GM12878 (cell line): ENCODE measurements around the gene SP6. TPM values are rescaled to one million over a fixed set of nuclear protein-coding genes. Genes with fewer than 3 reads are reported as not detected.

Experiments
- ATAC-seq: fragments of 200-7000 bp; cut with Tn5 transposase; 3 replicates; pipeline ENCODE4 v1.9.1; 2020; ENCODE audit warnings: mild to moderate bottlenecking, moderate library complexity
- BruUV-seq: library from RNA; stranded (reverse); fragments of 400-500 nt; replicated peaks from 2 replicates; lab custom pipeline; 2021; lab: Mats Ljungman, UMichigan
- CTCF ChIA-PET: fragments of 300-600 bp; sonication (Branson Sonifier 250); formaldehyde crosslinking; extraction: SDS; loops from one replicate; lab custom pipeline; 2021; ENCODE audit warnings: inconsistent platforms; lab: Yijun Ruan, JAX
- POLR2A ChIA-PET: fragments of 350-600 bp; formaldehyde crosslinking; extraction: SDS; loops from one replicate; lab custom pipeline; 2021; ENCODE audit warnings: inconsistent platforms; lab: Charles Lee
- RAD21 ChIA-PET: fragments of 300-600 bp; sonication (Branson Sonifier 250); formaldehyde crosslinking; loops from one replicate; lab custom pipeline; 2023; ENCODE audit warnings: antibody characterized with exemption; ENCODE audit not compliant: unreplicated experiment; lab: Charles Lee
- SMC1A ChIA-PET: fragments of 300-600 bp; sonication (Branson Sonifier 250); formaldehyde crosslinking; loops from one replicate; lab custom pipeline; 2023; ENCODE audit not compliant: unreplicated experiment, uncharacterized antibody; lab: Charles Lee
- DNase-seq: peaks from one replicate; pipeline ENCODE4 v3.0.0-alpha.2; 2011; ENCODE audit warnings: low read depth, low spot score
- FAIRE-seq: peaks from 3 replicates; lab custom pipeline; 2011; peaks lifted over from hg19 to GRCh38; lab: Jason Lieb, UNC
- H2AFZ ChIP-seq: 2 replicates; pipeline ENCODE4 v1.6.0; 2011; ENCODE audit warnings: low read depth, low read length, control low read depth; ENCODE audit not compliant: control insufficient read depth
- H3K27ac ChIP-seq: 2 replicates; pipeline ENCODE4 v1.5.1; 2011; ENCODE audit warnings: control low read depth; ENCODE audit not compliant: control insufficient read depth, insufficient read depth
- H3K27me3 ChIP-seq, 2 experiments: replicated peaks in 1 of 2; 2 replicates each; pipeline versions ENCODE4 v1.6.0 to v1.6.1; 2011; ENCODE audit warnings: low read length in 1 of 2; ENCODE audit not compliant: control insufficient read depth in 2 of 2, insufficient read depth in 2 of 2
- H3K36me3 ChIP-seq, 2 experiments: 2 replicates each; pipeline ENCODE4 v1.5.1; 2011; ENCODE audit warnings: low read length in 1 of 2; ENCODE audit not compliant: control insufficient read depth in 2 of 2, insufficient read depth in 2 of 2
- H3K4me1 ChIP-seq: 2 replicates; pipeline ENCODE4 v1.6.1; 2011; ENCODE audit warnings: mild to moderate bottlenecking, low read length, moderate library complexity, mixed read lengths; ENCODE audit not compliant: control insufficient read depth, insufficient read depth
- H3K4me2 ChIP-seq: 2 replicates; pipeline ENCODE4 v1.6.0; 2011; ENCODE audit warnings: control low read depth; ENCODE audit not compliant: control insufficient read depth, insufficient read depth
- H3K4me3 ChIP-seq: fragments of 200-600 bp; sonication (generic); 2 replicates; pipeline ENCODE4 v1.5.1; 2016
- H3K79me2 ChIP-seq: 2 replicates; pipeline ENCODE4 v1.6.0; 2011; ENCODE audit warnings: low read length; ENCODE audit not compliant: control insufficient read depth, insufficient read depth
- H3K9ac ChIP-seq: 2 replicates; pipeline ENCODE4 v1.8.0; 2011; ENCODE audit warnings: low read length, control low read depth, mixed read lengths; ENCODE audit not compliant: control insufficient read depth, insufficient read depth
- H3K9me3 ChIP-seq: replicated peaks from 3 replicates; pipeline ENCODE4 v1.5.1; 2011; ENCODE audit warnings: mild to moderate bottlenecking, low read length; ENCODE audit not compliant: control insufficient read depth, insufficient read depth
- H4K20me1 ChIP-seq: 2 replicates; pipeline ENCODE4 v1.6.0; 2011; ENCODE audit not compliant: control insufficient read depth, insufficient read depth
- BCLAF1 ChIP-seq: fragments of 450-650 bp; IDR thresholded peaks from 2 replicates; pipeline ENCODE4 v1.6.1; 2017; ENCODE audit warnings: antibody characterized with exemption, mild to moderate bottlenecking, moderate library complexity
- EED ChIP-seq: sonication (generic); IDR thresholded peaks from 2 replicates; pipeline ENCODE4 v1.6.1; 2016; ENCODE audit warnings: antibody characterized with exemption, low read depth
- MYC ChIP-seq: IDR thresholded peaks from 2 replicates; pipeline ENCODE4 v1.6.1; 2011; ENCODE audit warnings: mild to moderate bottlenecking, low read length, moderate library complexity, inconsistent platforms; ENCODE audit not compliant: insufficient read depth, insufficient replicate concordance, insufficient read length, severe bottlenecking
- USF1 ChIP-seq: IDR thresholded peaks from 2 replicates; pipeline ENCODE4 v1.6.1; 2011; ENCODE audit warnings: borderline replicate concordance, low read depth, mild to moderate bottlenecking, moderate library complexity, mixed read lengths, low read length; ENCODE audit not compliant: insufficient read depth; ENCODE audit errors: extremely low read length
- ZZZ3 ChIP-seq: IDR thresholded peaks from 2 replicates; pipeline ENCODE4 v1.6.1; 2011; ENCODE audit warnings: low read depth; ENCODE audit not compliant: control insufficient read depth, insufficient read length
- WGBS: methylation state at CpG from one replicate; pipeline ENCODE4 v1.1.6; 2016; ENCODE audit warnings: low lambda C conversion rate; ENCODE audit not compliant: insufficient replicate concordance, insufficient coverage; ENCODE audit errors: missing lambda C conversion rate; 5-methylcytosine and 5-hydroxymethylcytosine counted together
- in situ Hi-C: fragments of 300-500 bp; cut with MboI; formaldehyde crosslinking; loops from 9 replicates; pipeline ENCODE4 v1.14.3; 2018; ENCODE audit warnings: mixed read lengths
- intact Hi-C: fragments of 100-400 bp; cut with micrococcal nuclease; formaldehyde crosslinking; loops from one replicate; pipeline ENCODE4 v1.14.2; 2022; ENCODE audit not compliant: unreplicated experiment
- polyA plus RNA-seq, 11 experiments: library from polyadenylated mRNA; depleted of rRNA in 4 of 11; unstranded in 6 of 11; stranded (reverse) in 5 of 11; fragments of >200 nt; fragmentation: Nextera tagmentation in 4 of 11; fragmentation: Illumina TruSeq in 1 of 11; extraction: Ambion mirVana in 4 of 11; extraction: Trizol in 1 of 11; gene quantifications; 1 replicate in 1 of 11; 2 replicates in 10 of 11; pipeline versions ENCODE4 v1.2.1 to v1.2.3, GENCODE V29; 2011 to 2016; ENCODE audit warnings: inconsistent platforms in 2 of 11, missing spikeins in 2 of 11, low read depth in 1 of 11
- total RNA-seq, 4 experiments: library from RNA; depleted of rRNA in 3 of 4; stranded (reverse); fragments of >200 nt in 3 of 4; fragmentation: Illumina TruSeq in 1 of 4; extraction: Trizol in 1 of 4; gene quantifications; 2 replicates each; pipeline versions ENCODE4 v1.2.1 to v1.2.3, GENCODE V29; 2013 to 2021

The SP6 gene
- total and polyA plus RNA-seq, 10 of the 15 experiments (the other 5 are each of a cell fraction or from before 2014, with no cell fraction given) = 0.05 to 0.15 (median 0.06) TPM; not detected in 7

GRCh38 chr17:47872651-47873161, 21.7 kb upstream of the SP6 start (continued):
- no peak for TF ChIP-seq BCLAF1
- TF ChIP-seq ZZZ3 = no peak

GRCh38 chr17:47872019-47872650, 21.2 kb upstream of the SP6 start:
- H3K79me2 ChIP-seq = no peaks in the 10 kb centered on the region
- intact Hi-C loops (no loop called here), in situ Hi-C loops (no loop called here)
- no peak for FAIRE-seq
- no TSS peak for BruUV-seq
- peak; percentile 31 for ATAC-seq
- peaks cover 0 to 7% of the 10 kb centered on the region in 2 experiments for H3K27me3 ChIP-seq
- H3K36me3 ChIP-seq = no peaks in the 10 kb centered on the region
- CTCF ChIA-PET = interaction anchor here (1.8 to 2.1 kb wide), 2 partner anchors 18 to 29 kb away, joined by 9 read pairs; no protein-coding TSS in a partner anchor
- H3K4me3 ChIP-seq = no peak overlapping the region
- no peaks in the 10 kb centered on the region for H4K20me1 ChIP-seq
- H3K27ac ChIP-seq = no peak overlapping the region
- TF ChIP-seq USF1 (no peak), MYC (no peak), EED (no peak)
- H3K4me2 ChIP-seq = peak overlapping the region; percentile 13; the same call in 1 of the 2 replicates
- RAD21 ChIA-PET = interaction anchor here (1.4 kb wide), 1 partner anchor 146 kb away, joined by 4 read pairs; no protein-coding TSS in a partner anchor
- DNase-seq = no peak
- peaks cover 6% of the 10 kb centered on the region; the same call in 1 of the 2 replicates for H3K4me1 ChIP-seq
- H3K9ac ChIP-seq = no peak overlapping the region
- 41% methylated on average over 19 of the region's 29 CpGs for WGBS
- no peak overlapping the region for H2AFZ ChIP-seq
- POLR2A ChIA-PET = interaction anchor here (0.6 to 0.7 kb wide), 2 partner anchors 12 to 22 kb away, joined by 3 to 4 read pairs; no protein-coding TSS in a partner anchor
- SMC1A ChIA-PET = no interaction called here
- no peaks in the 10 kb centered on the region for H3K9me3 ChIP-seq
